C4-2B (cell line): ENCODE measurements around the gene CD28.

Source experiments
- ZFX ChIP-seq: fragments of 450-650 bp; IDR thresholded peaks from 2 replicates; pipeline ENCODE4 v1.6.1; 2017
- TF ChIP-seq, protein P1 (sequence below): fragments of 450-650 bp; conservative IDR thresholded peaks from 2 replicates; pipeline ENCODE4 v1.5.1; 2017; ENCODE audit warnings: mild to moderate bottlenecking

- TF ChIP-seq, protein P1, sequence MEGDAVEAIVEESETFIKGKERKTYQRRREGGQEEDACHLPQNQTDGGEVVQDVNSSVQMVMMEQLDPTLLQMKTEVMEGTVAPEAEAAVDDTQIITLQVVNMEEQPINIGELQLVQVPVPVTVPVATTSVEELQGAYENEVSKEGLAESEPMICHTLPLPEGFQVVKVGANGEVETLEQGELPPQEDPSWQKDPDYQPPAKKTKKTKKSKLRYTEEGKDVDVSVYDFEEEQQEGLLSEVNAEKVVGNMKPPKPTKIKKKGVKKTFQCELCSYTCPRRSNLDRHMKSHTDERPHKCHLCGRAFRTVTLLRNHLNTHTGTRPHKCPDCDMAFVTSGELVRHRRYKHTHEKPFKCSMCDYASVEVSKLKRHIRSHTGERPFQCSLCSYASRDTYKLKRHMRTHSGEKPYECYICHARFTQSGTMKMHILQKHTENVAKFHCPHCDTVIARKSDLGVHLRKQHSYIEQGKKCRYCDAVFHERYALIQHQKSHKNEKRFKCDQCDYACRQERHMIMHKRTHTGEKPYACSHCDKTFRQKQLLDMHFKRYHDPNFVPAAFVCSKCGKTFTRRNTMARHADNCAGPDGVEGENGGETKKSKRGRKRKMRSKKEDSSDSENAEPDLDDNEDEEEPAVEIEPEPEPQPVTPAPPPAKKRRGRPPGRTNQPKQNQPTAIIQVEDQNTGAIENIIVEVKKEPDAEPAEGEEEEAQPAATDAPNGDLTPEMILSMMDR, result no peak
- TF ChIP-seq ZFX, result no peak
Observed at GRCh38 chr2:203741566-203741965, 35.1 kb downstream of the CD28 start.
